ENCODE results near the gene ATP5MG.

Gene ATP5MG

DNA sequence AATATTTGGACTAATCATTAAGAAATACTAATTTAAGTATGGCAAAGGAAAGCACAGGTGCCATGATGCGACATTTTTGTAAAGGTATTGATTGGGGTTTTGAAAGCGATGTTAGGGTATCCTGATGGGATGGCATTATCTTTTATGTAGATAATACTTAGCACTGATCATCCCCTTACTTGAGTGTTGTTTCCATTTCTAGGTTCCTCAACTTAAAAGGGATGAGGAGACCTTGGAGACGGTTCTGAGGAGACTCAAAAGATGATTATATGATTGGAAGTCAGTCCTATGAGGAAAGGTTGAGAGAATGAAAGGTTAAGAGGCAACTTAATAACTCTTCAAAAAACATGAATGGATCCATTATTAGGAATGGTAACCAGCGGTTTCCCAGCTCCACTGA is 46.0 kb downstream of the ATP5MG start:
- H3K27me3 ChIP-seq (replicated peaks; ENCODE audit: insufficient read depth, low read length) = no peaks in the 10 kb centered on the region
- peaks cover 14% of the 10 kb centered on the region for H4K20me1 ChIP-seq (ENCODE audit: insufficient read depth, low read length)
- H3K36me3 ChIP-seq (replicated peaks; ENCODE audit: insufficient read depth, low read length) = no peaks in the 10 kb centered on the region
- H3F3A ChIP-seq (ENCODE audit: insufficient read depth, low read length) = peaks cover 2% of the 10 kb centered on the region; the same call in 1 of the 2 replicates
- peaks cover 11% of the 10 kb centered on the region for H3K4me1 ChIP-seq (ENCODE audit: low read length)
- DNase-seq = no peak
- no peak overlapping the region for H2AFZ ChIP-seq (ENCODE audit: low read length)
- H3K4me2 ChIP-seq (ENCODE audit: low read depth, low read length) = no peak overlapping the region
- no peak overlapping the region for H3K4me3 ChIP-seq (ENCODE audit: low read length)
- H3K27ac ChIP-seq (ENCODE audit: low read length) = no peak overlapping the region
- peaks cover 96% of the 10 kb centered on the region for H3K79me2 ChIP-seq (ENCODE audit: low read length)
- H3K9me3 ChIP-seq (replicated peaks; ENCODE audit: insufficient read depth, low read length) = no peaks in the 10 kb centered on the region
- no peak overlapping the region for H3K9ac ChIP-seq (ENCODE audit: low read length)
- no peaks in the 10 kb centered on the region for H3K9me2 ChIP-seq (replicated peaks; ENCODE audit: insufficient read depth, low read length)
- TF ChIP-seq EZH2phosphoT487 (IDR thresholded peaks at IDR 0.05; ENCODE audit: low read length) = no peak
- TF ChIP-seq, protein P1, sequence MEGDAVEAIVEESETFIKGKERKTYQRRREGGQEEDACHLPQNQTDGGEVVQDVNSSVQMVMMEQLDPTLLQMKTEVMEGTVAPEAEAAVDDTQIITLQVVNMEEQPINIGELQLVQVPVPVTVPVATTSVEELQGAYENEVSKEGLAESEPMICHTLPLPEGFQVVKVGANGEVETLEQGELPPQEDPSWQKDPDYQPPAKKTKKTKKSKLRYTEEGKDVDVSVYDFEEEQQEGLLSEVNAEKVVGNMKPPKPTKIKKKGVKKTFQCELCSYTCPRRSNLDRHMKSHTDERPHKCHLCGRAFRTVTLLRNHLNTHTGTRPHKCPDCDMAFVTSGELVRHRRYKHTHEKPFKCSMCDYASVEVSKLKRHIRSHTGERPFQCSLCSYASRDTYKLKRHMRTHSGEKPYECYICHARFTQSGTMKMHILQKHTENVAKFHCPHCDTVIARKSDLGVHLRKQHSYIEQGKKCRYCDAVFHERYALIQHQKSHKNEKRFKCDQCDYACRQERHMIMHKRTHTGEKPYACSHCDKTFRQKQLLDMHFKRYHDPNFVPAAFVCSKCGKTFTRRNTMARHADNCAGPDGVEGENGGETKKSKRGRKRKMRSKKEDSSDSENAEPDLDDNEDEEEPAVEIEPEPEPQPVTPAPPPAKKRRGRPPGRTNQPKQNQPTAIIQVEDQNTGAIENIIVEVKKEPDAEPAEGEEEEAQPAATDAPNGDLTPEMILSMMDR (IDR thresholded peaks at IDR 0.05; ENCODE audit: low read length) = no peak
- no peak for TF ChIP-seq EZH2 (optimal IDR thresholded peaks at IDR 0.05; ENCODE audit: low read depth, low read length)

DNA sequence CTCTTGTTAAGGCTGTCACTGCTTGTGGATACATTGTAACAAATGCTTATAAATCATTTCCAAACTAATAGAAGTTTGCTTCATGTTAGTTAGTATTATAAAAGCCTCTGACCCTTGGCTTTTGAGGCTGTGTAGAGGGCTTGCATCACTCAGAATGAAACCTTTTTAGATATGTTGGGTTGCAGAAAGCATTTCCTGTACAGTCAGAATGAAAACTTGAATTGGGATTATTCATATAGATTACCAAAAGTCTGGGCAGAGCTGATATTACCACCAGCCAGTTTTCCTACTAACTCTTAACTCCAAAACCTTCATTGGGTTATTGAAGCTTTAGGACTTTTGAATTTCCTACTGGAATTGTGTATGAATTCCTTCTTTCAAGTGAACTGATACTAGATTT is 46.9 kb downstream of the ATP5MG start:
- DNase-seq = no peak
- no peak overlapping the region for H3K9ac ChIP-seq (ENCODE audit: low read length)
- no peaks in the 10 kb centered on the region for H3K36me3 ChIP-seq (replicated peaks; ENCODE audit: insufficient read depth, low read length)
- peak overlapping the region; percentile 11; the same call in 1 of the 2 replicates for H3K27ac ChIP-seq (ENCODE audit: low read length)
- H3K4me1 ChIP-seq (ENCODE audit: low read length) = peaks cover 11% of the 10 kb centered on the region
- TF ChIP-seq EZH2 (optimal IDR thresholded peaks at IDR 0.05; ENCODE audit: low read depth, low read length) (no peak), EZH2phosphoT487 (IDR thresholded peaks at IDR 0.05; ENCODE audit: low read length) (no peak)
- TF ChIP-seq, protein P1 (IDR thresholded peaks at IDR 0.05; ENCODE audit: low read length) = no peak
- no peak overlapping the region for H3K4me3 ChIP-seq (ENCODE audit: low read length)
- no peaks in the 10 kb centered on the region for H3K27me3 ChIP-seq (replicated peaks; ENCODE audit: insufficient read depth, low read length)
- H3K9me3 ChIP-seq (replicated peaks; ENCODE audit: insufficient read depth, low read length) = no peaks in the 10 kb centered on the region
- peaks cover 94% of the 10 kb centered on the region for H3K79me2 ChIP-seq (ENCODE audit: low read length)
- peaks cover 2% of the 10 kb centered on the region; the same call in 1 of the 2 replicates for H3F3A ChIP-seq (ENCODE audit: insufficient read depth, low read length)
- peaks cover 10% of the 10 kb centered on the region; the same call in 1 of the 2 replicates for H4K20me1 ChIP-seq (ENCODE audit: insufficient read depth, low read length)
- no peak overlapping the region for H2AFZ ChIP-seq (ENCODE audit: low read length)
- H3K4me2 ChIP-seq (ENCODE audit: low read depth, low read length) = peak overlapping the region; percentile 5; the same call in 1 of the 2 replicates
- no peaks in the 10 kb centered on the region for H3K9me2 ChIP-seq (replicated peaks; ENCODE audit: insufficient read depth, low read length)

DNA sequence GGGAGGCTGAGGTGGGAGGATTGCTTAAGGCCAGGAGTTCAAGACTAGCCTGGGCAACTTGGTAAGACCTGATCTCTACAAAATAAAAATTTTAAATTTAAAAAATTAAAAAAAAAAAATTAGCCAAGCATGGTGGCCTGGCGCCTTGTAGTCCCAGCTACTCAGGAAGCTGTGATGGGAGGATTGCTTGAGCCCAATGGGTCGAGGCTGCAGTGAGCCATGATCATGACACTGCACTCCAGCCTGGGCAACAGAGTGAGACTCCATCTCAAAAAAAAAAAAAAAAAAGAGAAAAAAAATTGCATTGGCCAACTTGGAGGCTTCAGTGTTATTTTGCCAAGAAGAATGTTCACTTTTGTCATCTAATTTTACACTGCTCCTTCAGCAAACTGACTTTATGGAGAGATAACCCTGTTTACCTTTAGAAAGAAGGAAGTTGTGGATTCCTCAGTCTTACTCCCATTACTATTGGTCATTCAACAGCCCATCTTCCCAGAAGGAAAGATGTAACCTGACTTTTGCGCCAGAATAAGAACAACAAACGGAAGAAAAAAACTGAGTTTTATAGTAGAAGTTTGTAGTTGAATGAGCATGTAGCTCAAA is 48.0 kb downstream of the ATP5MG start:
- DNase-seq = no peak
- 0 out of 2 replicates have a peak, but pooled peaks cover under 1% of the 10 kb centered on the region for H4K20me1 ChIP-seq (ENCODE audit: insufficient read depth, low read length)
- H2AFZ ChIP-seq (ENCODE audit: low read length) = no peak overlapping the region
- no peak overlapping the region for H3K4me3 ChIP-seq (ENCODE audit: low read length)
- H3K4me2 ChIP-seq (ENCODE audit: low read depth, low read length) = no peak overlapping the region
- H3K79me2 ChIP-seq (ENCODE audit: low read length) = peaks cover 94% of the 10 kb centered on the region
- no peaks in the 10 kb centered on the region for H3K36me3 ChIP-seq (replicated peaks; ENCODE audit: insufficient read depth, low read length)
- no peak overlapping the region for H3K27ac ChIP-seq (ENCODE audit: low read length)
- no peaks in the 10 kb centered on the region for H3K9me2 ChIP-seq (replicated peaks; ENCODE audit: insufficient read depth, low read length)
- no peaks in the 10 kb centered on the region for H3K9me3 ChIP-seq (replicated peaks; ENCODE audit: insufficient read depth, low read length)
- no peak overlapping the region for H3K9ac ChIP-seq (ENCODE audit: low read length)
- H3K4me1 ChIP-seq (ENCODE audit: low read length) = peaks cover 11% of the 10 kb centered on the region
- H3F3A ChIP-seq (ENCODE audit: insufficient read depth, low read length) = peaks cover 2% of the 10 kb centered on the region; the same call in 1 of the 2 replicates
- H3K27me3 ChIP-seq (replicated peaks; ENCODE audit: insufficient read depth, low read length) = no peaks in the 10 kb centered on the region
- TF ChIP-seq, protein P1 (IDR thresholded peaks at IDR 0.05; ENCODE audit: low read length) = no peak
- TF ChIP-seq EZH2 (optimal IDR thresholded peaks at IDR 0.05; ENCODE audit: low read depth, low read length) = no peak
- no peak for TF ChIP-seq EZH2phosphoT487 (IDR thresholded peaks at IDR 0.05; ENCODE audit: low read length)

All from MM.1S (cell line).